ENCODE measurements around the gene TSHZ2. TPM values are rescaled to one million over a fixed set of nuclear protein-coding genes. Genes with fewer than 3 reads are reported as not detected.

The TSHZ2 gene
- polyA plus RNA-seq, 1 donor from 2014 or later, result 4.6 TPM

DNA sequence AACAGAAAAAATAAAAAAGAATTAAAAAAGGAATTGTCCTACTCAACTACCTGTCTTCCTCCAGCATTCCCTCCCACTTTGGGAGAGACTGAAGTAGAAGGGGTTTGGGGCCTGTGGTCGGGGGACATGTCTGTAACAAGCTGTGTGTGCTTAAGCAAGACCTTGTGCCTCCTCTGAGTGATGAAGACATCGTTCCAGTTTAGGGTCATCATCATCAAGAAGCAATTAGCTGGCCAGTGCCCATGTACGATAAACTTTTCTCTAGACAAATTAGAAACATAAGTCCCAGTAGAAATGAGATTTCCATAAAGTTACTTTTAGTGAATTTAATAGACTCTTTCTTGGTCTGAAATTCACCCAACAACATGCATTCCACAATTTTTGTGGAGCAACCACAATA lies 348.5 kb downstream of the TSHZ2 start:
- Histone ChIP-seq H3K27ac (ENCODE audit: low read length) (no peak overlapping the region), H3K4me2 (ENCODE audit: low read length) (no peak overlapping the region), H3K9ac (ENCODE audit: low read length) (no peak overlapping the region), H3K9me2 (ENCODE audit: insufficient read depth, low read length) (no peaks in the 10 kb centered on the region), H4K20me1 (ENCODE audit: insufficient read depth) (no peaks in the 10 kb centered on the region), H3K79me2 (replicated peaks; ENCODE audit: insufficient read depth, low read length) (no peaks in the 10 kb centered on the region), H2AFZ (ENCODE audit: low read depth, low read length) (no peak overlapping the region), H3K27me3 (ENCODE audit: insufficient read depth, low read depth, low read length) (no peaks in the 10 kb centered on the region), H3K36me3 (ENCODE audit: insufficient read depth, low read length) (no peaks in the 10 kb centered on the region), H3F3A (ENCODE audit: insufficient read depth, low read length, poor library complexity, severe bottlenecking) (peaks cover 7% of the 10 kb centered on the region), H3K4me3 (ENCODE audit: low read length) (no peak overlapping the region), H3K9me3 (ENCODE audit: low read length) (no peaks in the 10 kb centered on the region)
- no peak for TF ChIP-seq RAD21 (conservative IDR thresholded peaks at IDR 0.05)
- TF ChIP-seq EZH2 (IDR thresholded peaks at IDR 0.05; ENCODE audit: borderline replicate concordance, insufficient read depth, low read length, poor library complexity, severe bottlenecking), result no peak
- TF ChIP-seq POLR2AphosphoS5 (IDR thresholded peaks at IDR 0.05), result no peak
- TF ChIP-seq SMC3 (conservative IDR thresholded peaks at IDR 0.05; ENCODE audit: poor library complexity), result no peak
- TF ChIP-seq MXI1 (conservative IDR thresholded peaks at IDR 0.05; ENCODE audit: poor library complexity, severe bottlenecking), result no peak
- TF ChIP-seq, protein P1, sequence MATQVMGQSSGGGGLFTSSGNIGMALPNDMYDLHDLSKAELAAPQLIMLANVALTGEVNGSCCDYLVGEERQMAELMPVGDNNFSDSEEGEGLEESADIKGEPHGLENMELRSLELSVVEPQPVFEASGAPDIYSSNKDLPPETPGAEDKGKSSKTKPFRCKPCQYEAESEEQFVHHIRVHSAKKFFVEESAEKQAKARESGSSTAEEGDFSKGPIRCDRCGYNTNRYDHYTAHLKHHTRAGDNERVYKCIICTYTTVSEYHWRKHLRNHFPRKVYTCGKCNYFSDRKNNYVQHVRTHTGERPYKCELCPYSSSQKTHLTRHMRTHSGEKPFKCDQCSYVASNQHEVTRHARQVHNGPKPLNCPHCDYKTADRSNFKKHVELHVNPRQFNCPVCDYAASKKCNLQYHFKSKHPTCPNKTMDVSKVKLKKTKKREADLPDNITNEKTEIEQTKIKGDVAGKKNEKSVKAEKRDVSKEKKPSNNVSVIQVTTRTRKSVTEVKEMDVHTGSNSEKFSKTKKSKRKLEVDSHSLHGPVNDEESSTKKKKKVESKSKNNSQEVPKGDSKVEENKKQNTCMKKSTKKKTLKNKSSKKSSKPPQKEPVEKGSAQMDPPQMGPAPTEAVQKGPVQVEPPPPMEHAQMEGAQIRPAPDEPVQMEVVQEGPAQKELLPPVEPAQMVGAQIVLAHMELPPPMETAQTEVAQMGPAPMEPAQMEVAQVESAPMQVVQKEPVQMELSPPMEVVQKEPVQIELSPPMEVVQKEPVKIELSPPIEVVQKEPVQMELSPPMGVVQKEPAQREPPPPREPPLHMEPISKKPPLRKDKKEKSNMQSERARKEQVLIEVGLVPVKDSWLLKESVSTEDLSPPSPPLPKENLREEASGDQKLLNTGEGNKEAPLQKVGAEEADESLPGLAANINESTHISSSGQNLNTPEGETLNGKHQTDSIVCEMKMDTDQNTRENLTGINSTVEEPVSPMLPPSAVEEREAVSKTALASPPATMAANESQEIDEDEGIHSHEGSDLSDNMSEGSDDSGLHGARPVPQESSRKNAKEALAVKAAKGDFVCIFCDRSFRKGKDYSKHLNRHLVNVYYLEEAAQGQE (IDR thresholded peaks at IDR 0.05; ENCODE audit: borderline replicate concordance), result no peak
- no peak for TF ChIP-seq CTCF (IDR thresholded peaks at IDR 0.05; ENCODE audit: poor library complexity, severe bottlenecking)
- no peak for TF ChIP-seq TAF1 (IDR thresholded peaks at IDR 0.05; ENCODE audit: low read depth)
- no peak for TF ChIP-seq EP300 (conservative IDR thresholded peaks at IDR 0.05; ENCODE audit: poor library complexity, severe bottlenecking)

- TF ChIP-seq POLR2AphosphoS5 (IDR thresholded peaks at IDR 0.05), result no peak
- no peak for TF ChIP-seq SMC3 (conservative IDR thresholded peaks at IDR 0.05; ENCODE audit: poor library complexity)
- TF ChIP-seq EP300 (conservative IDR thresholded peaks at IDR 0.05; ENCODE audit: poor library complexity, severe bottlenecking), result no peak
- no peak for TF ChIP-seq CTCF (IDR thresholded peaks at IDR 0.05; ENCODE audit: poor library complexity, severe bottlenecking)
- TF ChIP-seq RAD21 (conservative IDR thresholded peaks at IDR 0.05), result no peak
- no peak for TF ChIP-seq EZH2 (IDR thresholded peaks at IDR 0.05; ENCODE audit: borderline replicate concordance, insufficient read depth, low read length, poor library complexity, severe bottlenecking)
- no peak for TF ChIP-seq MXI1 (conservative IDR thresholded peaks at IDR 0.05; ENCODE audit: poor library complexity, severe bottlenecking)
- no peak for TF ChIP-seq TAF1 (IDR thresholded peaks at IDR 0.05; ENCODE audit: low read depth)
- TF ChIP-seq, protein P1 (IDR thresholded peaks at IDR 0.05; ENCODE audit: borderline replicate concordance), result no peak
- H3K4me3 ChIP-seq (ENCODE audit: low read length), result no peak overlapping the region
- no peak overlapping the region for H2AFZ ChIP-seq (ENCODE audit: low read depth, low read length)
- H3K4me2 ChIP-seq (ENCODE audit: low read length), result no peak overlapping the region
- H3K9ac ChIP-seq (ENCODE audit: low read length), result no peak overlapping the region
- H3K27ac ChIP-seq (ENCODE audit: low read length), result no peak overlapping the region
- no peaks in the 10 kb centered on the region for H3K79me2 ChIP-seq (replicated peaks; ENCODE audit: insufficient read depth, low read length)
- H3K36me3 ChIP-seq (ENCODE audit: insufficient read depth, low read length), result no peaks in the 10 kb centered on the region
- no peaks in the 10 kb centered on the region for H3K27me3 ChIP-seq (ENCODE audit: insufficient read depth, low read depth, low read length)
- no peaks in the 10 kb centered on the region for H4K20me1 ChIP-seq (ENCODE audit: insufficient read depth)
- no peaks in the 10 kb centered on the region for H3K9me2 ChIP-seq (ENCODE audit: insufficient read depth, low read length)
- H3K9me3 ChIP-seq (ENCODE audit: low read length), result no peaks in the 10 kb centered on the region
- H3F3A ChIP-seq (ENCODE audit: insufficient read depth, low read length, poor library complexity, severe bottlenecking), result peaks cover 6% of the 10 kb centered on the region
Observed at GRCh38 chr20:53321596-53321995, 349.4 kb downstream of the TSHZ2 start.
